ENCODE results near the gene EGLN3. TPM values are rescaled to one million over a fixed set of nuclear protein-coding genes. Genes with fewer than 3 reads are reported as not detected.
"Not testable (repeated sequence)": the region's sequence is repeated elsewhere in the genome, so short reads cannot be mapped to it uniquely, and the experiment has no call there.

EGLN3 gene
- total and polyA plus RNA-seq, 2 experiments from 2014 or later, result 26.6 to 33.1 TPM

DNA sequence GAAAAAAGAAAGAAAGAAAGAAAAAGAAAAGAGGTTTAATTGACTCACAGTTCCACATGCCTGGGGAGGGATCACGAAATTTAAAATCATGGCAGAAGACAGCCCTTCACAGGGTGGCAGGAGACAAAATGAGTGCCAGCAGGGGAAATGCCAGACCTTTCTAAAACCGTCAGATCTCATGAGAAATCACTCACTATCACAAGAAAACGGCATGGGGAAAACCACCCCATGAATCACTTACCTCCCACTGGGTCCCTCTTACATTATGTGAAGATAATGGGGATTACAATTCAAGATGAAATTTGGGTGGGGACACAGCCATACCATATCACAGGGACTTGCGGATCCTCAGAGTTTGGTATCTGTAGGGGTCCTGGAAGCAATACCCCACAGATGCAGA is 16.3 kb upstream of the EGLN3 start:
- Histone ChIP-seq H3K9me3 (ENCODE audit: low read depth) (no peaks in the 10 kb centered on the region), H3K4me1 (ENCODE audit: low read depth) (no peaks in the 10 kb centered on the region), H3K36me3 (no peaks in the 10 kb centered on the region), H3K27me3 (no peaks in the 10 kb centered on the region), H3K27ac (no peak overlapping the region), H3K4me3 (no peak overlapping the region)
- no peak for DNase-seq (ENCODE audit: low read depth in 1 of 2, low spot score in 1 of 2)
- TF ChIP-seq, protein P1, sequence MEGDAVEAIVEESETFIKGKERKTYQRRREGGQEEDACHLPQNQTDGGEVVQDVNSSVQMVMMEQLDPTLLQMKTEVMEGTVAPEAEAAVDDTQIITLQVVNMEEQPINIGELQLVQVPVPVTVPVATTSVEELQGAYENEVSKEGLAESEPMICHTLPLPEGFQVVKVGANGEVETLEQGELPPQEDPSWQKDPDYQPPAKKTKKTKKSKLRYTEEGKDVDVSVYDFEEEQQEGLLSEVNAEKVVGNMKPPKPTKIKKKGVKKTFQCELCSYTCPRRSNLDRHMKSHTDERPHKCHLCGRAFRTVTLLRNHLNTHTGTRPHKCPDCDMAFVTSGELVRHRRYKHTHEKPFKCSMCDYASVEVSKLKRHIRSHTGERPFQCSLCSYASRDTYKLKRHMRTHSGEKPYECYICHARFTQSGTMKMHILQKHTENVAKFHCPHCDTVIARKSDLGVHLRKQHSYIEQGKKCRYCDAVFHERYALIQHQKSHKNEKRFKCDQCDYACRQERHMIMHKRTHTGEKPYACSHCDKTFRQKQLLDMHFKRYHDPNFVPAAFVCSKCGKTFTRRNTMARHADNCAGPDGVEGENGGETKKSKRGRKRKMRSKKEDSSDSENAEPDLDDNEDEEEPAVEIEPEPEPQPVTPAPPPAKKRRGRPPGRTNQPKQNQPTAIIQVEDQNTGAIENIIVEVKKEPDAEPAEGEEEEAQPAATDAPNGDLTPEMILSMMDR (IDR thresholded peaks at IDR 0.05; ENCODE audit: low read depth, low read length), result no peak

DNA sequence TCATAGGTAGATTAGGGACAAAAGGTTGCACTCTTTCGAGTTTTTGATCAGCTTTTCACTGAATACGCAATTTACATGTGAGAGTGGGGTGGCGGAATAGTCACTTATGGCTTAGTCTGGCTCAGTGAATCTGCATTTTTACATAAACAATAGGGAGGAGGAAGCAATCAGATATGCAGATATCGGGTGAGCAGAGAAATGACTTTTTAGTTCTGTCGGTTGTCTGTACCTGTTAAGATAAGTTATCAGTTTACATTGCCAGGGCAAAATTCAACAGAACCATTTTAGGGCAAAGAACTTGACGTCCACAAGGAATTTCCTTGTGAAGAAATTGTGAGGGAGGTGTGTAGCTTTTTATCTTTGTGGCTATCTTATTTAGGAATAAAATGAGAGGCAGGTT is 15.4 kb upstream of the EGLN3 start:
- H3K27ac ChIP-seq, result no peak overlapping the region
- DNase-seq (ENCODE audit: low read depth in 1 of 2, low spot score in 1 of 2), result no peak
- H3K4me3 ChIP-seq, result no peak overlapping the region
- H3K27me3 ChIP-seq, result no peaks in the 10 kb centered on the region
- no peaks in the 10 kb centered on the region for H3K9me3 ChIP-seq (ENCODE audit: low read depth)
- no peaks in the 10 kb centered on the region for H3K4me1 ChIP-seq (ENCODE audit: low read depth)
- no peaks in the 10 kb centered on the region for H3K36me3 ChIP-seq
- TF ChIP-seq, protein P1 (IDR thresholded peaks at IDR 0.05; ENCODE audit: low read depth, low read length), result no peak

DNA sequence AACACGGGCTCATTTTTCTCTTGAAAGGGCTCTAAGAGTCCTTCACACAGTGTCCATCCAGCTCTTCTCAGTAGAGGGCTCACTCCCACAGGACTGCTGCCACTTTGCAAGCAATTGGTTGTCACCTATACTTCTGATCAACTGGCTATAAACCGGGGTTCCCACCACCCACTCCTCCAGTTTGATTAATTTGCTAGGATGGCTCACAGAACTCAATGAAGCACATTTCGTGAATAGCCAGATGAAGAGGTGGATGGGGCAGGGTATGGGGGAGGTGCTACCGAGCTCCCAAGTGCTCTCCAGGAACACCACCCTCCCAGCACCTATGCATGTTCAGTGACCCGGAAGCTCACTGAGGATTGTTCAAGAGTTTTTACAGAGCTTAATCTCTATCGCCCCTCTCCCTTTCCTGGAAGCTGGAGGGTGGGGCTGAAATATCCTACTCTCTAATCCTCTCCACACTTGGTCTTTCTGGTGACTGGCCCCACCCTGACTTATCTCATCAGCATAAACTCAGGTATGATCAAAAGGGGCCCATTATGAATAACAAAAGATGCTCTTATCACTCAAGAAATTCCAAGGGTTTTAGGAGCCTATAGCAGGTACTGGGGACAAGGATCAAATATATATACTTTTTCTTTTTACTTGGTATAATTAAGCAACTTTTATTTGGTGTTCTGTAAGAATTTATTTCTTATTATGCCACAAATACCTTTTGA is 13.9 kb upstream of the EGLN3 start:
- no peaks in the 10 kb centered on the region for H3K27me3 ChIP-seq
- no peak overlapping the region for H3K4me3 ChIP-seq
- TF ChIP-seq, protein P1 (IDR thresholded peaks at IDR 0.05; ENCODE audit: low read depth, low read length), result no peak
- no peaks in the 10 kb centered on the region for H3K36me3 ChIP-seq
- no peak overlapping the region for H3K27ac ChIP-seq
- DNase-seq (ENCODE audit: low read depth in 1 of 2, low spot score in 1 of 2), result no peak
- H3K9me3 ChIP-seq (ENCODE audit: low read depth), result no peaks in the 10 kb centered on the region
- no peaks in the 10 kb centered on the region for H3K4me1 ChIP-seq (ENCODE audit: low read depth)

DNA sequence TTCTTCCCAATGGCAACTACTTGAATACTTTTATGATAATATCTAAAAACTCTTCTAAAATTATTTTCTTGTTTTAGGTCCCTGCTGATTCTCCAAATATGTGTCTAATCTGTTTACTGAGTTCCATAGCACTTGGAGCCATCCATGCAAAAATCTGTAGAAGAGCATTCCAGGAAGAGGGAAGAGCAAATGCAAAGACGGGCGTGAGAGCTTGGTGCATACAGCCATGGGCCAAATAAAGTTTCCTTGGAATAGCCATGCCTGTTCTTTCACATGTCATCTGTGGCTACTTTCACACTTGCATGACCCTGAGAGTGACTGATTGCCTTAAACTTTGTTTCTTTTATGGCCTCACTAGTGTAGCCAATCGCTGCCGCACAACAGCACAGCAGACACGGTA is 13.0 kb upstream of the EGLN3 start:
- TF ChIP-seq, protein P1 (IDR thresholded peaks at IDR 0.05; ENCODE audit: low read depth, low read length), result no peak
- no peaks in the 10 kb centered on the region for H3K27me3 ChIP-seq
- DNase-seq (ENCODE audit: low read depth in 1 of 2, low spot score in 1 of 2), result no peak
- peaks cover under 1% of the 10 kb centered on the region for H3K4me1 ChIP-seq (ENCODE audit: low read depth)
- no peaks in the 10 kb centered on the region for H3K36me3 ChIP-seq
- H3K27ac ChIP-seq, result no peak overlapping the region
- H3K4me3 ChIP-seq, result no peak overlapping the region
- H3K9me3 ChIP-seq (ENCODE audit: low read depth), result no peaks in the 10 kb centered on the region

DNA sequence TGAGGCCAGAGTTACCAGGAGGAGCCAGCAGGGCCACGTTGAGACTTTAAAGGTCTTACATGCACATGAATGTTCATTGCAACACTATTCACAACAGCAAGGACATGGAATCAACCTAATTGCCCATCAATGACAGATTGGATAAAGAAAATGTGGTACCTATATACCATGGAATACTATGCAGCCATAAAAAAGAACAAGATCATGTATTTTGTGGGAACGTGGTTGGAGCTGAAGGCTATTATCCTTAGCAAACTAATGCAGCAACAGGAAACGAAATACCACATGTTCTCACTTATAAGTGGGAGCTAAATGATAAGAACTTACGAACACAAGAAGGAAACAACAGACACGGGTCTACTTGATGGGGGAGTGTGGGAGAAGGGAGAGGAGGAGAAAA is 11.6 kb upstream of the EGLN3 start:
- H3K27me3 ChIP-seq; H3K4me1 ChIP-seq (ENCODE audit: low read depth); H3K27ac ChIP-seq; DNase-seq (ENCODE audit: low read depth in 1 of 2, low spot score in 1 of 2); H3K4me3 ChIP-seq; H3K36me3 ChIP-seq; H3K9me3 ChIP-seq (ENCODE audit: low read depth): not testable (repeated sequence)

DNA sequence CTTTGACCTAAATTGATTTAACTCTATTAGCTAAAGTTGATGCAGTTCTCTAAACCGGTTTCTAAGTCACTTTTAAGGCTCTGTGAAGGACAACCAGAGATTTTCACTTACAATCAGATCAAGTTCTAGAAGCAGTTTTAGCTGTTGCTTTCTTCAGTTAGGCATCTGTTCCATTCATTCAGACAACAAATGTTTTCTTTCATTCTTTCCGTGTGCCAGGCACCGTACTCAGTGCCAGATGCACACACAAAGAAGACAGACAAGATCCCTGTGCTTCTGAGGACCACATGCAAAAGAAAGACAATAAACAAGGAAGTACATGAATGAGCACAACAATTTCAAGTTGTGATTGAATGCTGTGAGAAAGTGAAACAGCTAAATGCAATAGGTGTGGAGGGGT is 11.1 kb upstream of the EGLN3 start:
- Histone ChIP-seq H3K4me1 (ENCODE audit: low read depth) (peaks cover 6% of the 10 kb centered on the region), H3K27me3 (no peaks in the 10 kb centered on the region), H3K9me3 (ENCODE audit: low read depth) (no peaks in the 10 kb centered on the region), H3K27ac (no peak overlapping the region), H3K36me3 (no peaks in the 10 kb centered on the region), H3K4me3 (no peak overlapping the region)
- TF ChIP-seq, protein P1 (IDR thresholded peaks at IDR 0.05; ENCODE audit: low read depth, low read length), result no peak
- no peak for DNase-seq (ENCODE audit: low read depth in 1 of 2, low spot score in 1 of 2)
